GM10248 (cell line): ENCODE results near the gene PDCD1LG2.

Source experiments
- CTCF ChIA-PET: fragments of 300-600 bp; sonication (Branson Sonifier 250); formaldehyde crosslinking; extraction: SDS; loops from one replicate; lab custom pipeline; 2021; ENCODE audit warnings: antibody characterized with exemption; lab: Yijun Ruan, JAX
- POLR2A ChIA-PET: fragments of 350-650 bp; sonication (Branson Sonifier 250); formaldehyde crosslinking; extraction: SDS; loops from one replicate; lab custom pipeline; 2020; ENCODE audit warnings: antibody characterized with exemption; lab: Yijun Ruan, JAX
- DNase-seq: peaks from one replicate; pipeline ENCODE4 v3.0.0; 2012; ENCODE audit errors: extremely low spot score
- TF ChIP-seq, protein P1 (sequence below): IDR thresholded peaks from 2 replicates; pipeline ENCODE4 v1.5.1; 2012; ENCODE audit warnings: mild to moderate bottlenecking, low read depth; ENCODE audit errors: extremely low read depth, missing control alignments, control extremely low read depth

The PDCD1LG2 gene

DNA sequence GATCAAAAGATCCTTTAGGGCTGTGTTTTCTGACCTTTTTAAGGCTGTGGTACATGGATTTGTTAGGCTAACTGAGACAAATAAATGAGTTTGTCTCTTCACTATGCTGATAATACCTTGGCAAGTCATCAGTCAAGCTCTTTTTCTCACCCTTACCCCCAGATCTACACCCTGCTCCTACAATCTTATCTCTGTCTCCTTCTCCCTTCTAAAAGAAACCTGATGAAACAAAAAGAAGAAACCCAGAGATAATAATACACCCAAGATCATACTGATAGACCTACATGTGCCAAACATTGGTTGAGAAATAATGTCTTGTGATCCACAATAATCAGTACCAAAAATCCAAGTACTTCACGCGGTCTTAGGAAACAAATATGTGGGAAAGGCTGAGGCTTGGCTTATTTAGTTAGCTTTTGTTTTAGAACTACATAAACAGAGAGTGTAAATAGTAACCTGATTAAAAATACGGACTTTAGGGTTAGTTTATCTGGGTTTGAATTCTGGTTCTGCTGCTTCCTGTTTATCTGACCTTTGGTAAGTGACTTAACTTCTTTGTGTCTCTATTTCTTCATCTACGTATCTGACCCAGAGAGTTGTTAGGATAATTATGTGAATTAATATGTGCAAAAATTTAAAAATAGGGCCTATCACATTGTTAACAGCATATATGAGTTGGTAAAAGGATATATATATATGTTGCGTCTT is 24.8 kb upstream of the PDCD1LG2 start:
- ChIA-PET CTCF (interaction anchor here (1.2 kb wide), 1 partner anchor 123 kb away, joined by 3 read pairs; no protein-coding TSS in a partner anchor), POLR2A (no interaction called here)
- TF ChIP-seq, protein P1, sequence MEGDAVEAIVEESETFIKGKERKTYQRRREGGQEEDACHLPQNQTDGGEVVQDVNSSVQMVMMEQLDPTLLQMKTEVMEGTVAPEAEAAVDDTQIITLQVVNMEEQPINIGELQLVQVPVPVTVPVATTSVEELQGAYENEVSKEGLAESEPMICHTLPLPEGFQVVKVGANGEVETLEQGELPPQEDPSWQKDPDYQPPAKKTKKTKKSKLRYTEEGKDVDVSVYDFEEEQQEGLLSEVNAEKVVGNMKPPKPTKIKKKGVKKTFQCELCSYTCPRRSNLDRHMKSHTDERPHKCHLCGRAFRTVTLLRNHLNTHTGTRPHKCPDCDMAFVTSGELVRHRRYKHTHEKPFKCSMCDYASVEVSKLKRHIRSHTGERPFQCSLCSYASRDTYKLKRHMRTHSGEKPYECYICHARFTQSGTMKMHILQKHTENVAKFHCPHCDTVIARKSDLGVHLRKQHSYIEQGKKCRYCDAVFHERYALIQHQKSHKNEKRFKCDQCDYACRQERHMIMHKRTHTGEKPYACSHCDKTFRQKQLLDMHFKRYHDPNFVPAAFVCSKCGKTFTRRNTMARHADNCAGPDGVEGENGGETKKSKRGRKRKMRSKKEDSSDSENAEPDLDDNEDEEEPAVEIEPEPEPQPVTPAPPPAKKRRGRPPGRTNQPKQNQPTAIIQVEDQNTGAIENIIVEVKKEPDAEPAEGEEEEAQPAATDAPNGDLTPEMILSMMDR, result no peak
- DNase-seq, result no peak

- no peak for DNase-seq
- ChIA-PET POLR2A (no interaction called here), CTCF (interaction anchor here (0.8 to 0.9 kb wide), 2 partner anchors 10 to 71 kb away, joined by 3 to 5 read pairs; no protein-coding TSS in a partner anchor)
- TF ChIP-seq, protein P1, result no peak
These were observed 23.3 kb upstream of the PDCD1LG2 start for GRCh38 chr9:5486988-5487387.

DNA sequence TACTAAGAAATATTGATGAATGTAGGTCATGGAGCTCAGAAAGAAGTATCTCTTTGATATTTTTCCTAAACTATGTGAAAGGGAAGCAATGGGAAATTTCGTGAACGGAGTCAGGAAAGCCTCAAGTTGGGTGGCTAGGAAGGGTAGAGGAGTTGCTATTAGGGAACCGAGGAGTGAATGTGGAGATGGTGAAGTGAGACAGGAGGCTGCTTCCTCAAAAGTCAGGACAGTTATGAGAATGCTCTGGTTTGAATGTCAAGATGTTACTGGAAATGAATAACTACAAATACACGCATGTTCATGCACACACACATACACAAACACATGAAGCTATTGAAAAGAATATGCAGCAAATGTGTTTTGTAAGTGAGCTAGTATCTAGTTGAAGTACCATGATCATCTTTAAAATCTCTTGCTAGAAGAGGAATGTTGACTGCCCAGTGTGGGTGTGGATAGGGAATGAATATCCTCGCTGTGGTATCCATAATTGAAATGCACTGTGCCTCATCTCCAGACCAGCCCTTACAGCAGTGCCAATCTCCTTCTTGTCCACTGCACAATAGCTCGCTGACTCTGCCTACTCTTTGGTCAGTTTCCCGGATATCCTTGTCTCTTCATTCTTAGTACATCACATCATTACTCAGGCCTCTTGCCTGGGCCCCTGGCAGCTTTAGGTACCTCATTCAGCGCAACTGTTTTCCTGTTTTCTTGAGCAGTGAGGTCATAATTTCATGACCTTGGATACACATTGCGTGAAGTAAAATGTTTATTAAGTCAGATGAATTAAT is 21.9 kb upstream of the PDCD1LG2 start:
- no peak for DNase-seq
- TF ChIP-seq, protein P1, result no peak
- POLR2A ChIA-PET, result no interaction called here
- CTCF ChIA-PET, result interaction anchor here (0.7 to 2.0 kb wide), 4 partner anchors 7 to 102 kb away, joined by 3 to 5 read pairs (median 4); no protein-coding TSS in a partner anchor

DNA sequence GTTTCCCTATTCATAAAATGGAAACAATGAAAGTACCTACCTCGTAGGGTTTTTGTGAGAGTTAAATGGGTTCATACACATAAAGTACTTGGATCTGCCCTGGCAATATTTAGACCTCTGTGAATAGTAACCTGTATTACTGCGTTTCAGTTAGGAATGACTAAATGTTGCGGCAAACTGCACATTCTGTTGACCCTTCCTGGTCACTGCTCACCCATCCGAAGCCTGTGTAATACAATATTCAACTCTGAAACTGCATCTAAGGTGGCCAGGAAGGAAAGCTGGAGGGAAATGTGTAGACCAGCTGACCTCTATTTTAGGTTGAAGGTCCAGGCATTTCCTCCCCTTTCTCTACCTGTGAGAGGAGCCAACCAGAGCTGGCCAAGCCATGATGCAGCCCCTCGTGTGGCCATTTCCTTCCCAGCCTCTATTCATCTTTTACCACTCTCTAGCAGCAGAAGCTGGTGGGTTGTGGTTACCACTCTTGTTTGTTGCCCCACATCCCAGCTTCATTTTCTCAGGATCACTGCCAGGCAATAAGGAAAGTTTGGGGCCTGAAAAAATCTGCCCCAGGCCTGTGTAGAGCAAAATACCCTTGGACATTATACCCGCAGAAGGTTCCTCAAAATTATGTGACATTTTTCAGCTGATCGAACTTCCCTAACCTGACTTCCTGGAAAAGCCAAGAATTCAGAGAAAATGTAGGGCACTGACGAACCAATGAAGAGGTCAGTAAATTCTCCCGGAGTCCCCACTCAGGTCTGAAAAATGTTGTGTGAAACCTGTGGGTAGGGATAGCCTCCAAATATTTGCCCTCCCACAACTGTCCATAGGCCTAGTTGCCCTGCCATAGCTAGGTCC is 20.5 kb upstream of the PDCD1LG2 start:
- DNase-seq, result no peak
- TF ChIP-seq, protein P1, result no peak
- CTCF ChIA-PET, result interaction anchor here (1.2 to 2.0 kb wide), 2 partner anchors 9 to 43 kb away, joined by 4 to 5 read pairs; no protein-coding TSS in a partner anchor
- POLR2A ChIA-PET, result interaction anchor here (0.6 kb wide), 1 partner anchor 19 kb away, joined by 5 read pairs; no protein-coding TSS in a partner anchor

DNA sequence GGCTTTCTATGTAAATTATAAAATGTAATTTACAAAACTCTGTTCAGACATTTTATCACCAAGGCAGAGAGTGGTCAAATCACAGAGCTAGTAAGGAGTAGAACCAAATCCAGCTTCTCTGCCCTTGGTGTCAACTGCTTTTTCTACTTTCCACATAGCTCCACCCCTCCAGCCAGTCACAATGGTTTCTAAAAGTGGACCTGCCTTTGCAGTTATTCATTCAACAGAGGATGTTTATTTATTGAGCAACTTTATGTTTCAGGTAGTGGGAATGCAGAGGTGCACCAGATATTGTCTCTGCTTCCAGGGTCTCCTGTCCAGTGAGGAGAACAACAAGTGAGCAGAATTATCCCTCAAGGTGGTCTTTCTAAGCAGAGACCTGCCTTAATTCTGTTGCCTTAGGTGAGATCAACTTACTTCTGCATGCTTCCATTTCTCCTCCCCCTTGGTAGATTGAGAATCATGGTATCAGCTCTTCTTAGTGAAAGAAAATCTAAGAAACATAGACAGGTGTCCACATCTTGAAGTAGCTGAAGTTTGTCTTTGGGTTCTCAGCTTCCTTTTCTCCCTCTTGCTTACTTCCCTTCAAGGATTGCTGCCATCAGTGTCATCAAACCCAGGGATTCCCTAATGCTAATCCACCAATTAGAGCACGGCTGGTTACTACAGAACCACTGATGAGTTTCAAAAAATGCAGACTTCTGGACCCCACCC is 17.2 kb upstream of the PDCD1LG2 start:
- TF ChIP-seq, protein P1, result no peak
- ChIA-PET POLR2A (interaction anchor here (1.2 to 1.3 kb wide), 2 partner anchors 43 to 90 kb away, joined by 3 read pairs; partner anchors contain the start of gene CD274), CTCF (interaction anchor here (0.9 to 2.5 kb wide), 10 partner anchors 9 to 107 kb away, joined by 3 to 10 read pairs (median 4); partner anchors contain the start of gene CD274)
- DNase-seq, result no peak
